ENCODE data around the gene PID1. TPM values are rescaled to one million over a fixed set of nuclear protein-coding genes. Genes with fewer than 3 reads are reported as not detected.
A peak's percentile ranks its signal among the peaks of the same experiment; 100 is the strongest.

The PID1 gene
- total RNA-seq, 4 donors from 2014 or later = 1.0 to 33.0 (median 8.4) TPM

DNA sequence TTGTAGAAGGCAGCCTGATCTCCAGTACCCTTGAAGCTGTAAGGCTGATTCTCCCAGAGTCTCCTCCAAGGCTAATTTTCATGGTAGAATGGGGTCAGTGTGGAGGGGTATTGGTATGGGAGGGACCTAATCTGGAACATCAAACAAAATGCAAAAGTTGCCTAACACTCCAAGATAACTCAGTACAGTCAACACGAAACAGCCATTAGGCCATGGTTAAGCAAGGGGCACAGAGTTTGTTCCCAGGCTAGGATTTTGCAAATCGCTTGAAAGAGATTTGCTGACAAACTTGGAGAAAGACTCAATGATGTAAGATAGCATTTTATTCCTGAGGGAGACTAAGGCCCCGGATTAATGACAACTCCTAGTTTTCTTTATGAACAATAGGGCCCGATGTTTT, 5.4 kb downstream of the PID1 start:
- no peak overlapping the region for H3K4me3 ChIP-seq
- peaks cover 0 to 11% (median 5%) of the 10 kb centered on the region in 3 donors for H3K9me3 ChIP-seq
- peaks cover 0 to 17% (median 0%) of the 10 kb centered on the region in 4 donors for H3K27me3 ChIP-seq
- H3K36me3 ChIP-seq = peaks cover 0 to 9% (median 0%) of the 10 kb centered on the region in 3 donors
- H3K4me1 ChIP-seq = peaks cover 0 to 17% (median 2%) of the 10 kb centered on the region in 3 donors
- TF ChIP-seq, protein P1, sequence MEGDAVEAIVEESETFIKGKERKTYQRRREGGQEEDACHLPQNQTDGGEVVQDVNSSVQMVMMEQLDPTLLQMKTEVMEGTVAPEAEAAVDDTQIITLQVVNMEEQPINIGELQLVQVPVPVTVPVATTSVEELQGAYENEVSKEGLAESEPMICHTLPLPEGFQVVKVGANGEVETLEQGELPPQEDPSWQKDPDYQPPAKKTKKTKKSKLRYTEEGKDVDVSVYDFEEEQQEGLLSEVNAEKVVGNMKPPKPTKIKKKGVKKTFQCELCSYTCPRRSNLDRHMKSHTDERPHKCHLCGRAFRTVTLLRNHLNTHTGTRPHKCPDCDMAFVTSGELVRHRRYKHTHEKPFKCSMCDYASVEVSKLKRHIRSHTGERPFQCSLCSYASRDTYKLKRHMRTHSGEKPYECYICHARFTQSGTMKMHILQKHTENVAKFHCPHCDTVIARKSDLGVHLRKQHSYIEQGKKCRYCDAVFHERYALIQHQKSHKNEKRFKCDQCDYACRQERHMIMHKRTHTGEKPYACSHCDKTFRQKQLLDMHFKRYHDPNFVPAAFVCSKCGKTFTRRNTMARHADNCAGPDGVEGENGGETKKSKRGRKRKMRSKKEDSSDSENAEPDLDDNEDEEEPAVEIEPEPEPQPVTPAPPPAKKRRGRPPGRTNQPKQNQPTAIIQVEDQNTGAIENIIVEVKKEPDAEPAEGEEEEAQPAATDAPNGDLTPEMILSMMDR (IDR thresholded peaks at IDR 0.05) = no peak
- TF ChIP-seq POLR2A (IDR thresholded peaks at IDR 0.05) = no peak
- 74 to 80% methylated on average over 4 of the region's 4 CpGs for WGBS, 2 donors
- no peak for DNase-seq
- intact Hi-C loops (cut with DNase I) = no loop called here
- peak overlapping the region in 3 of 4 donors; percentile 6 to 62 (median 14) for H3K27ac ChIP-seq

DNA sequence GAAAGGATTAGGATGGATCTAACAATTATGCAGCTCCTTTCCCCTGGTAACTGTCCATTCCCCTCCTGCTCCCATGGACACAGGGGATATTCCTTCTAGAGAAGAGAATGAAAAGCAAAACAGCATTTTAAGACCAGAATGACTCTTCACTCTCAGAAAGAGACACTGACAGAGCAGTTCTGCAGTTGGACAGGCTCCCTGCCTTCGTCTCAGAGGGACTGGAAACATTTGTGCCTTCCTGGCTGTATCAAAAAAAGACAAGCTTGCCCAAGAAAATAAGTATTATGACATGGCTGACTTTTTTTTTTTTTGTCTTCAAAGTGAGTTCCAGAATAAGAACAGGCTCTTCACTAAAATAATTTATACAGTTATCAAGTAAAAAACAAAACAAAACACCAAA, 9.5 kb downstream of the PID1 start:
- WGBS, 2 donors = 56 to 57% methylated on average over 1 of the region's 1 CpG
- no peak for TF ChIP-seq POLR2A (IDR thresholded peaks at IDR 0.05)
- TF ChIP-seq, protein P1 (IDR thresholded peaks at IDR 0.05) = no peak

DNA sequence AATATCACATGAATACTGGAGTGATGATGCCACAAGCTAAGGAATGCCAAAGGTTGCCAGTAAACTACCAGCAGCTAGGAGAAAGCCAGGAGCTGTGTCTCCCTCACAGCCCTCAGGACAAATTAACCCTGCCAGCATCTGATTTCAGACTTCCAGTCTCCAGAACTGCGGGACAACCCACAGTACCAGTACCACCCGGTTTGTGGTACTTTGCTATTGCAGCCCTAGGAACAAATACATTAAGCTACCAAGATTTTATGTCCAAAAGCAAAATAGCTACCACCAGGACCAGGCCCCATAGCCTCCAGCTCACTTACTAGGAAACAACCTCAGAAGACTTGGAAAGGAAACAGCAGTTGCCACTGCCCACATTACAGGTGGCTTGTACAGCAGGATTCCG, 10.0 kb downstream of the PID1 start:
- TF ChIP-seq, protein P1 (IDR thresholded peaks at IDR 0.05) = no peak
- TF ChIP-seq POLR2A (IDR thresholded peaks at IDR 0.05) = no peak
- Histone ChIP-seq H3K27me3 (no peaks in the 10 kb centered on the region), H3K27ac (no peak overlapping the region), H3K36me3 (peaks cover 0 to 9% (median 0%) of the 10 kb centered on the region in 3 donors), H3K4me1 (peaks cover 0 to 1% (median 0%) of the 10 kb centered on the region in 3 donors), H3K9me3 (peaks cover 0 to 11% (median 5%) of the 10 kb centered on the region in 3 donors), H3K4me3 (no peak overlapping the region)
- intact Hi-C loops (cut with DNase I) = no loop called here
- DNase-seq = no peak
- 69 to 100% methylated on average over 1 to 3 of the region's 3 CpGs for WGBS, 2 donors

More for the DNA sequence above, 9.5 kb downstream of the PID1 start:
- H3K4me1 ChIP-seq = peaks cover 0 to 6% (median 0%) of the 10 kb centered on the region in 3 donors
- H3K27ac ChIP-seq = no peak overlapping the region
- intact Hi-C loops (cut with DNase I) = no loop called here
- peaks cover 0 to 11% (median 5%) of the 10 kb centered on the region in 3 donors for H3K9me3 ChIP-seq
- no peak for DNase-seq
- no peak overlapping the region for H3K4me3 ChIP-seq
- H3K27me3 ChIP-seq = no peaks in the 10 kb centered on the region
- peaks cover 0 to 9% (median 0%) of the 10 kb centered on the region in 3 donors for H3K36me3 ChIP-seq

DNA sequence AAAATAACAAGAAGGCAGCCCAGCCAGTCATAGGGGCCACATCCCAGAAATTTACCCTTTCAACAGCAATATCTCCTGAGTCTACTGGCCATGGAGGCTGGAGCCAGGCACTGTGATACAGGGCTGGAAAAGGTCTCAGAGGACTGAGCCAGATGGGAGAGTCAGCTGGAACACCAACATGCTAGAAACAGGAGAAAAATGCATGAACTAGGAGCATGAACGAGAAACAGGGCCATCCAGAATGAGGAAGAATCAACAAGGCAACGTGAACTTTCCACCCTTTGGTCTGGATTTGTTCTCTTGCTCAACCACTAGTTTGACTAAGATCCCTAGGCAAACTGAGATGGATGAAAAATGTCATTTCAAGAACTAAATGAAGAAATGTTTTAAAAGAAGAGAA, 13.1 kb downstream of the PID1 start:
- Histone ChIP-seq H3K36me3 (peaks cover 0 to 9% (median 0%) of the 10 kb centered on the region in 3 donors), H3K27me3 (no peaks in the 10 kb centered on the region), H3K4me3 (no peak overlapping the region), H3K9me3 (peaks cover 0 to 11% (median 5%) of the 10 kb centered on the region in 3 donors), H3K27ac (peak overlapping the region in 2 of 4 donors; percentile 30 to 46), H3K4me1 (no peaks in the 10 kb centered on the region)
- DNase-seq = no peak
- WGBS, 2 donors = 62 to 68% methylated on average over 2 of the region's 2 CpGs
- intact Hi-C loops (cut with DNase I) = no loop called here
- TF ChIP-seq, protein P1 (IDR thresholded peaks at IDR 0.05) = no peak
- no peak for TF ChIP-seq POLR2A (IDR thresholded peaks at IDR 0.05)

DNA sequence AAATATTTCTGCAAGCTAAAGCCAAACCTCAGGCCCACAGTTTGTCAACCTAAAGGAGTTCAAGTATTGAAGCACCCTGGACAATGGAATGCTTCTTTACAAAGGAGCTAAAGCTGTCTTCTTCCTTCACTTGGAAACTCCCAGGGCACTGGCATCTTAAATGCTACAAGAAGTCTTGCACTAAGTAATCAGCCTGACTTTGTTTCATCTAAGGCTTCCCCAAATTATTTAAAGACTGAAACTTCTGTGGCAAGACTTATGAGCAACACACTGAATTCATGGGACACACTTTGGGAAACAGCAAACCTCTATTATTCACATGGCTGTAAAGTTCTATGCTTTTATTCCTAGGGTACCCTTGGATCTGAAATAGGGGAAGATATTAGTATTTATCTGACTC, 14.7 kb downstream of the PID1 start:
- Histone ChIP-seq H3K9me3 (peaks cover 0 to 7% (median 5%) of the 10 kb centered on the region in 3 donors), H3K27me3 (no peaks in the 10 kb centered on the region), H3K4me3 (no peak overlapping the region), H3K4me1 (no peaks in the 10 kb centered on the region), H3K36me3 (peaks cover 0 to 6% (median 0%) of the 10 kb centered on the region in 3 donors), H3K27ac (no peak overlapping the region)
- no peak for TF ChIP-seq POLR2A (IDR thresholded peaks at IDR 0.05)
- TF ChIP-seq, protein P1 (IDR thresholded peaks at IDR 0.05) = no peak
- intact Hi-C loops (cut with DNase I) = no loop called here
- no peak for DNase-seq

Data from esophagus squamous epithelium (tissue), 5 donors.